ENCODE results near the gene WSB1.
"Not testable (repeated sequence)": the region's sequence is repeated elsewhere in the genome, so short reads cannot be mapped to it uniquely, and the experiment has no call there.

Gene WSB1

DNA sequence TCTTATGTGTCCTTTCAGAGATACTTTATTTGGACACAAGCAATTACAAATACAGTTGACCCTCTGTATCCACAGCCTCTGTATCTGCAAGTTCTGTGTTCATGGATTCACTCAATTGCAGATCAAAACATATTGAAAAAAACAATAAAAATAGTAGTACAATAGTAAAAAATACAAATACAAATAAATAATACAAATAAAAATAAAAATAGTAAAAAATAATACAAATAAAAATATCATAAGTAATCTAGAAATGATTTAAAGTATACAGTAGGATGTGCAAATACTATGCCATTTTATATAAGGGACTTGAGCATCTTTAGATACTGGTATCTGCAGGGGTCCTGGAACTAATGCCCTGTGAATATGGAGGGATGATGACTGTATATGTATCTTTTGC is 47.4 kb upstream of the WSB1 start:
- no peak for ATAC-seq
- TF ChIP-seq ZC3H10 (CRISPR knock-in tag; IDR thresholded peaks at IDR 0.05) = no peak
- no peak for TF ChIP-seq ZNF8 (CRISPR knock-in tag; IDR thresholded peaks at IDR 0.05)
- TF ChIP-seq GLIS3 (CRISPR knock-in tag; IDR thresholded peaks at IDR 0.05) = no peak
- TF ChIP-seq, protein P1, sequence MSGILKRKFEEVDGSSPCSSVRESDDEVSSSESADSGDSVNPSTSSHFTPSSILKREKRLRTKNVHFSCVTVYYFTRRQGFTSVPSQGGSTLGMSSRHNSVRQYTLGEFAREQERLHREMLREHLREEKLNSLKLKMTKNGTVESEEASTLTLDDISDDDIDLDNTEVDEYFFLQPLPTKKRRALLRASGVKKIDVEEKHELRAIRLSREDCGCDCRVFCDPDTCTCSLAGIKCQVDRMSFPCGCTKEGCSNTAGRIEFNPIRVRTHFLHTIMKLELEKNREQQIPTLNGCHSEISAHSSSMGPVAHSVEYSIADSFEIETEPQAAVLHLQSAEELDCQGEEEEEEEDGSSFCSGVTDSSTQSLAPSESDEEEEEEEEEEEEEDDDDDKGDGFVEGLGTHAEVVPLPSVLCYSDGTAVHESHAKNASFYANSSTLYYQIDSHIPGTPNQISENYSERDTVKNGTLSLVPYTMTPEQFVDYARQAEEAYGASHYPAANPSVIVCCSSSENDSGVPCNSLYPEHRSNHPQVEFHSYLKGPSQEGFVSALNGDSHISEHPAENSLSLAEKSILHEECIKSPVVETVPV (CRISPR knock-in tag; IDR thresholded peaks at IDR 0.05) = no peak
- no peak for TF ChIP-seq RARB (CRISPR knock-in tag; IDR thresholded peaks at IDR 0.05)
- TF ChIP-seq ZFP30 (CRISPR knock-in tag; IDR thresholded peaks at IDR 0.05) = no peak

- TF ChIP-seq OSR1 (CRISPR knock-in tag; IDR thresholded peaks at IDR 0.05) (no peak), ZFP3 (CRISPR knock-in tag; IDR thresholded peaks at IDR 0.05) (0 out of 2 replicates have a peak, but pooled peaks have one; percentile 20)
- no peak; the same call in 2 of the 3 replicates for ATAC-seq
Measured at GRCh38 chr17:27247071-27247957, 46.6 kb upstream of the WSB1 start.

GRCh38 chr17:27247958-27248342 is 46.0 kb upstream of the WSB1 start:
- no peak for ATAC-seq
- TF ChIP-seq ZNF8 (CRISPR knock-in tag; IDR thresholded peaks at IDR 0.05) (peak; percentile 87), ZNF565 (CRISPR knock-in tag; conservative IDR thresholded peaks at IDR 0.05; ENCODE audit: low read depth) (no peak)

DNA sequence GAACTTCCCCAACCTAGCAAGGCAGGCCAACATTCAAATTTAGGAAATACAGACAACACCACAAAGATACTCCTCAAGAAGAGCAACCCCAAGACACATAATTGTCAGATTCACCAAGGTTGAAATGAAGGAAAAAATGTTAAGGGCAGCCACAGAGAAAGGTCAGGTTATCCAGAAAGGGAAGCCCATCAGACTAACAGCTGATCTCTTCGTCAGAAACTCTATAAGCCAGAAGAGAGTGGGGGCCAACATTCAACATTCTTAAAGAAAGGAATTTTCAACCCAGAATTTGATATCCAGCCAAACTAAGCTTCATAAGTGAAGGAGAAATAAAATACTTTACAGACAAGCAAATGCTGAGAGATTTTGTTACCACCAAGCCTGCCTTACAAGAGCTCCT is 43.1 kb upstream of the WSB1 start:
- ATAC-seq = not testable (repeated sequence)

DNA sequence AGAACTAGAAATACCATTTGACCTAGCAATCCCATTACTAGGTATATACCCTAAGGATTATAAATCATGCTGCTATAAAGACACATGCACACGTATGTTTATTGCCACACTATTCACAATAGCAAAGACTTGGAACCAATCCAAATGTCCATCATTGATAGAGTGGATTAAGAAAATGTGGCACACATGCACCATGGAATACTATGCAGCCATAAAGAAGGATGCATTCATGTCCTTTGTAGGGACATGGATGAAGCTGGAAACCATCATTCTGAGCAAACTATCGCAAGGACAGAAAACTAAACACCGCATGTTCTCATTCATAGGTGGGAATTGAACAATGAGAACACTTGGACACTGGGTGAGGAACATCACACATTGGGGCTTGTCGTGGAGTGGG is 39.1 kb upstream of the WSB1 start:
- ATAC-seq = not testable (repeated sequence)

GRCh38 chr17:27256225-27257030 is 37.5 kb upstream of the WSB1 start:
- TF ChIP-seq, protein P2, sequence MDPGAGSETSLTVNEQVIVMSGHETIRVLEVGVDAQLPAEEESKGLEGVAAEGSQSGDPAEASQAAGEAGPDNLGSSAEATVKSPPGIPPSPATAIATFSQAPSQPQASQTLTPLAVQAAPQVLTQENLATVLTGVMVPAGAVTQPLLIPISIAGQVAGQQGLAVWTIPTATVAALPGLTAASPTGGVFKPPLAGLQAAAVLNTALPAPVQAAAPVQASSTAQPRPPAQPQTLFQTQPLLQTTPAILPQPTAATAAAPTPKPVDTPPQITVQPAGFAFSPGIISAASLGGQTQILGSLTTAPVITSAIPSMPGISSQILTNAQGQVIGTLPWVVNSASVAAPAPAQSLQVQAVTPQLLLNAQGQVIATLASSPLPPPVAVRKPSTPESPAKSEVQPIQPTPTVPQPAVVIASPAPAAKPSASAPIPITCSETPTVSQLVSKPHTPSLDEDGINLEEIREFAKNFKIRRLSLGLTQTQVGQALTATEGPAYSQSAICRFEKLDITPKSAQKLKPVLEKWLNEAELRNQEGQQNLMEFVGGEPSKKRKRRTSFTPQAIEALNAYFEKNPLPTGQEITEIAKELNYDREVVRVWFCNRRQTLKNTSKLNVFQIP (CRISPR knock-in tag; IDR thresholded peaks at IDR 0.05; ENCODE audit: borderline replicate concordance, low read depth) = no peak
- TF ChIP-seq ZNF8 (CRISPR knock-in tag; IDR thresholded peaks at IDR 0.05) = no peak
- TF ChIP-seq ESRRG (CRISPR knock-in tag; IDR thresholded peaks at IDR 0.05) = no peak
- TF ChIP-seq, protein P3, sequence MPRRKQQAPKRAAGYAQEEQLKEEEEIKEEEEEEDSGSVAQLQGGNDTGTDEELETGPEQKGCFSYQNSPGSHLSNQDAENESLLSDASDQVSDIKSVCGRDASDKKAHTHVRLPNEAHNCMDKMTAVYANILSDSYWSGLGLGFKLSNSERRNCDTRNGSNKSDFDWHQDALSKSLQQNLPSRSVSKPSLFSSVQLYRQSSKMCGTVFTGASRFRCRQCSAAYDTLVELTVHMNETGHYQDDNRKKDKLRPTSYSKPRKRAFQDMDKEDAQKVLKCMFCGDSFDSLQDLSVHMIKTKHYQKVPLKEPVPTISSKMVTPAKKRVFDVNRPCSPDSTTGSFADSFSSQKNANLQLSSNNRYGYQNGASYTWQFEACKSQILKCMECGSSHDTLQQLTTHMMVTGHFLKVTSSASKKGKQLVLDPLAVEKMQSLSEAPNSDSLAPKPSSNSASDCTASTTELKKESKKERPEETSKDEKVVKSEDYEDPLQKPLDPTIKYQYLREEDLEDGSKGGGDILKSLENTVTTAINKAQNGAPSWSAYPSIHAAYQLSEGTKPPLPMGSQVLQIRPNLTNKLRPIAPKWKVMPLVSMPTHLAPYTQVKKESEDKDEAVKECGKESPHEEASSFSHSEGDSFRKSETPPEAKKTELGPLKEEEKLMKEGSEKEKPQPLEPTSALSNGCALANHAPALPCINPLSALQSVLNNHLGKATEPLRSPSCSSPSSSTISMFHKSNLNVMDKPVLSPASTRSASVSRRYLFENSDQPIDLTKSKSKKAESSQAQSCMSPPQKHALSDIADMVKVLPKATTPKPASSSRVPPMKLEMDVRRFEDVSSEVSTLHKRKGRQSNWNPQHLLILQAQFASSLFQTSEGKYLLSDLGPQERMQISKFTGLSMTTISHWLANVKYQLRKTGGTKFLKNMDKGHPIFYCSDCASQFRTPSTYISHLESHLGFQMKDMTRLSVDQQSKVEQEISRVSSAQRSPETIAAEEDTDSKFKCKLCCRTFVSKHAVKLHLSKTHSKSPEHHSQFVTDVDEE (CRISPR knock-in tag; IDR thresholded peaks at IDR 0.05) = no peak
- TF ChIP-seq, protein P4, sequence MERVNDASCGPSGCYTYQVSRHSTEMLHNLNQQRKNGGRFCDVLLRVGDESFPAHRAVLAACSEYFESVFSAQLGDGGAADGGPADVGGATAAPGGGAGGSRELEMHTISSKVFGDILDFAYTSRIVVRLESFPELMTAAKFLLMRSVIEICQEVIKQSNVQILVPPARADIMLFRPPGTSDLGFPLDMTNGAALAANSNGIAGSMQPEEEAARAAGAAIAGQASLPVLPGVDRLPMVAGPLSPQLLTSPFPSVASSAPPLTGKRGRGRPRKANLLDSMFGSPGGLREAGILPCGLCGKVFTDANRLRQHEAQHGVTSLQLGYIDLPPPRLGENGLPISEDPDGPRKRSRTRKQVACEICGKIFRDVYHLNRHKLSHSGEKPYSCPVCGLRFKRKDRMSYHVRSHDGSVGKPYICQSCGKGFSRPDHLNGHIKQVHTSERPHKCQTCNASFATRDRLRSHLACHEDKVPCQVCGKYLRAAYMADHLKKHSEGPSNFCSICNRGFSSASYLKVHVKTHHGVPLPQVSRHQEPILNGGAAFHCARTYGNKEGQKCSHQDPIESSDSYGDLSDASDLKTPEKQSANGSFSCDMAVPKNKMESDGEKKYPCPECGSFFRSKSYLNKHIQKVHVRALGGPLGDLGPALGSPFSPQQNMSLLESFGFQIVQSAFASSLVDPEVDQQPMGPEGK (CRISPR knock-in tag; IDR thresholded peaks at IDR 0.05; ENCODE audit: borderline replicate concordance) = no peak
- TF ChIP-seq TCF4 (CRISPR knock-in tag; IDR thresholded peaks at IDR 0.05; ENCODE audit: borderline replicate concordance) = no peak
- TF ChIP-seq OSR1 (CRISPR knock-in tag; IDR thresholded peaks at IDR 0.05) = no peak
- TF ChIP-seq, protein P1 (CRISPR knock-in tag; IDR thresholded peaks at IDR 0.05) = no peak
- no peak for TF ChIP-seq PPARA (CRISPR knock-in tag; IDR thresholded peaks at IDR 0.05; ENCODE audit: borderline replicate concordance)
- TF ChIP-seq GLIS3 (CRISPR knock-in tag; IDR thresholded peaks at IDR 0.05) = no peak
- TF ChIP-seq, protein P5, sequence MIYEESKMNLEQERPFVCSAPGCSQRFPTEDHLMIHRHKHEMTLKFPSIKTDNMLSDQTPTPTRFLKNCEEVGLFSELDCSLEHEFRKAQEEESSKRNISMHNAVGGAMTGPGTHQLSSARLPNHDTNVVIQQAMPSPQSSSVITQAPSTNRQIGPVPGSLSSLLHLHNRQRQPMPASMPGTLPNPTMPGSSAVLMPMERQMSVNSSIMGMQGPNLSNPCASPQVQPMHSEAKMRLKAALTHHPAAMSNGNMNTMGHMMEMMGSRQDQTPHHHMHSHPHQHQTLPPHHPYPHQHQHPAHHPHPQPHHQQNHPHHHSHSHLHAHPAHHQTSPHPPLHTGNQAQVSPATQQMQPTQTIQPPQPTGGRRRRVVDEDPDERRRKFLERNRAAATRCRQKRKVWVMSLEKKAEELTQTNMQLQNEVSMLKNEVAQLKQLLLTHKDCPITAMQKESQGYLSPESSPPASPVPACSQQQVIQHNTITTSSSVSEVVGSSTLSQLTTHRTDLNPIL (CRISPR knock-in tag; IDR thresholded peaks at IDR 0.05; ENCODE audit: low read depth) = no peak

More at GRCh38 chr17:27256225-27257030, 37.5 kb upstream of the WSB1 start:
- ATAC-seq = no peak
